T47D (cell line): ENCODE measurements around the gene DTNA.

ENCODE experiments used
- DNase-seq, 2 experiments: peaks; one replicate each; pipeline versions ENCODE4 v3.0.0 to v3.0.0-alpha.2; 2011 to 2012; ENCODE audit warnings: low read depth in 1 of 2, low spot score in 1 of 2
- JUND ChIP-seq: IDR thresholded peaks from 2 replicates; pipeline ENCODE4 v1.6.1; 2012; ENCODE audit warnings: low read depth
- in situ Hi-C: cut with HindIII; loops from 2 replicates; pipeline ENCODE4 v1.10.0; 2016; ENCODE audit warnings: low sequenced_read_pairs, low pct_unique_long_range_greater_than_20kb

Gene DTNA

GRCh38 chr18:34838669-34839068 is 128.6 kb downstream of the DTNA start:
- in situ Hi-C loops: no loop called here
- TF ChIP-seq JUND: no peak
- DNase-seq: no peak

DNA sequence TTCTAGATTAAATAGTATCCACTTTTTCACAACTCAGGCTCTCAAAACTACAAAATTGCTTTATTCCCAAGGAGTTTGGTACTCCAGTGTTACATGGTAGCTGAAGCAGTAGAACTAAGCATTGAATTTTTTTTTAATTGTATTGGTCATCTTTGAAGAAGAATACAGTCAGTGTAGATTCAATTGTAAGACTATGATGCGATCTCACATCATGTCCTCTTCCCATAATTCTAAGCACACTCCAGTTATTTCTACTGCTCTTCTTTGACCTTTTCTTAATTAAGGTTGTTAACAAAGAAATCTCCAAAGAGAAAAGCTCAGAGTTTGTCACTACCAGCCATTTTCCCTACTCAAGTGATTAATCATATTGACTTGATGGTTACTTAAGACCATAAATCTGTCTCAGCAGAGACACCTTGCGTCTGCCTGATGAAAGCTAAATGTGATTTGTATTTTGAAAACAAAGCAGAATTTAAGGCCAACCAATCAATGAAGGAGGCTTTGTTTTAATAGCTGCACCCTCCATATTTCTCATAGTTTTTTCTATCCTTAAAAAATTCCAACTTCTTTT is 130.2 kb downstream of the DTNA start:
- in situ Hi-C loops: no loop called here
- no peak for TF ChIP-seq JUND
- DNase-seq: no peak

DNA sequence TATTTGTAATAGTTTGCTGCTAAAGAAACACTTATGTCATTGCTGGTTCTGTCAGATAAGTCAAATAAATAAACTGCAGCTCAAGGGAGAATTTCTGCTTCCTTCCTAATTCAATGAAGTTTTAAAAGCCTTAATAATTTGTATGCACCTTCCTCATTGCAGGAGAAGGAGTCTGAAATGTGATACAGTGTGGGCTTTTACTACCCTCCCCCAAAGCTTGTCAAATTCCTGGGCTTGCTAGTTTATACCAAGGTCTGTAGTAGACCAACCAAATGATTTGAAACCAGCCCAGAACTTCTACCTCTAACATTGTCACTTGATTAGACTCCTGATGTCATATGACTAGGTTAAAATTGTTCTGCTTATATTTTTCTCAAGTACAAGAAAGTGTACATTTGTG is 131.8 kb downstream of the DTNA start:
- in situ Hi-C loops: no loop called here
- DNase-seq: no peak
- TF ChIP-seq JUND: no peak

- TF ChIP-seq JUND: no peak
- in situ Hi-C loops: no loop called here
- no peak for DNase-seq
These were observed 134.0 kb downstream of the DTNA start for GRCh38 chr18:34844072-34844471.

GRCh38 chr18:34844732-34845459 is 134.8 kb downstream of the DTNA start:
- no peak for DNase-seq
- in situ Hi-C loops: no loop called here
- TF ChIP-seq JUND: no peak

- DNase-seq: no peak
- in situ Hi-C loops: no loop called here
- TF ChIP-seq JUND: no peak
These were observed 137.3 kb downstream of the DTNA start for GRCh38 chr18:34847408-34847807.

- TF ChIP-seq JUND: no peak
- in situ Hi-C loops: no loop called here
- DNase-seq: no peak
These were observed 138.1 kb downstream of the DTNA start for GRCh38 chr18:34848156-34848555.

GRCh38 chr18:34848695-34849094 is 138.6 kb downstream of the DTNA start:
- no peak for TF ChIP-seq JUND
- in situ Hi-C loops: no loop called here
- no peak for DNase-seq

DNA sequence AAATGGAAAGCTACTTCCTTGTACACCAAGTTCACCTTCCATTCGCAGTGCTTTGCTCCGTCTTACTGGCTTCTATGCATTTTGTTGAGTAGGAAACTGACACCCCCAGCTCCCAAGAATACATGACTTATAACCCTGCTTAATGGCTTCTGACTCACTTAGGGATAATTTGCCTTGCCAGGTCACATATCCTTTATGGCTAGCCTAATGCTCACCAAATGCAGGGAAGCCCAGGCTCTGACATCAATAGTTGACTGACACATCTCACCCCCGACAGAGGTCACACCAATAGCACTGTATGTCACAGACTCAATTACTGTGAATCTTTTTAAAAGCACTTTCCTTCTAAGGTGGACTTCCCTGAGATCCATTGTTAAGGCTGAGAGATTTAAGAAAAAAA is 147.2 kb downstream of the DTNA start:
- DNase-seq: no peak
- no peak for TF ChIP-seq JUND
- in situ Hi-C loops: no loop called here

- no peak for DNase-seq
- in situ Hi-C loops: no loop called here
- no peak for TF ChIP-seq JUND
These were observed 148.1 kb downstream of the DTNA start for GRCh38 chr18:34858188-34858587.

- DNase-seq: no peak
- no peak for TF ChIP-seq JUND
- in situ Hi-C loops: no loop called here
These were observed 149.4 kb downstream of the DTNA start for GRCh38 chr18:34859496-34859895.

- DNase-seq: no peak
- TF ChIP-seq JUND: no peak
- in situ Hi-C loops: no loop called here
These were observed 152.5 kb downstream of the DTNA start for GRCh38 chr18:34862561-34862960.

- no peak for DNase-seq
- no peak for TF ChIP-seq JUND
- in situ Hi-C loops: no loop called here
These were observed 153.6 kb downstream of the DTNA start for GRCh38 chr18:34863702-34864101.
